Measurements from ENCODE around the gene DNAJB8.

The DNAJB8 gene

GRCh38 chr3:128493570-128494366 is 27.1 kb upstream of the DNAJB8 start:
- no peak for DNase-seq (ENCODE audit: low read depth in 2 of 2)

GRCh38 chr3:128492671-128493569 is 26.2 kb upstream of the DNAJB8 start, which contains the start of gene GATA2:
TSS of gene GATA2 (minus strand) at chr3:128493201. CDS start at chr3:128487031, 6,170 bp downstream.
- no peak for DNase-seq (ENCODE audit: low read depth in 2 of 2)

- no peak for DNase-seq (ENCODE audit: low read depth in 2 of 2)
Observed at GRCh38 chr3:128491941-128492670, 25.4 kb upstream of the DNAJB8 start.

GRCh38 chr3:128491691-128491940 is 24.9 kb upstream of the DNAJB8 start:
- DNase-seq (ENCODE audit: low read depth in 2 of 2) = no peak

GRCh38 chr3:128490915-128491690 is 24.4 kb upstream of the DNAJB8 start:
- no peak for DNase-seq (ENCODE audit: low read depth in 2 of 2)

- no peak for DNase-seq (ENCODE audit: low read depth in 2 of 2)
Observed at GRCh38 chr3:128490650-128490914, 23.9 kb upstream of the DNAJB8 start.

GRCh38 chr3:128489927-128490649 is 23.4 kb upstream of the DNAJB8 start:
- no peak for DNase-seq (ENCODE audit: low read depth in 2 of 2)

- no peak for DNase-seq (ENCODE audit: low read depth in 2 of 2)
Observed at GRCh38 chr3:128489674-128489926, 22.9 kb upstream of the DNAJB8 start.

- DNase-seq (ENCODE audit: low read depth in 2 of 2) = no peak
Observed at GRCh38 chr3:128488991-128489673, 22.4 kb upstream of the DNAJB8 start.

- no peak for DNase-seq (ENCODE audit: low read depth in 2 of 2)
Observed at GRCh38 chr3:128488636-128488990, 21.9 kb upstream of the DNAJB8 start.

- DNase-seq (ENCODE audit: low read depth in 2 of 2) = no peak
Observed at GRCh38 chr3:128487813-128488635, 21.3 kb upstream of the DNAJB8 start.

- DNase-seq (ENCODE audit: low read depth in 2 of 2) = no peak
Observed at GRCh38 chr3:128487538-128487812, 20.8 kb upstream of the DNAJB8 start.

- DNase-seq (ENCODE audit: low read depth in 2 of 2) = no peak
Observed at GRCh38 chr3:128486681-128487537, 20.2 kb upstream of the DNAJB8 start.

- no peak for DNase-seq (ENCODE audit: low read depth in 2 of 2)
Observed at GRCh38 chr3:128486205-128486628, 19.5 kb upstream of the DNAJB8 start.

GRCh38 chr3:128485282-128486204 is 18.9 kb upstream of the DNAJB8 start:
- no peak for DNase-seq (ENCODE audit: low read depth in 2 of 2)

GRCh38 chr3:128484404-128485281 is 18.0 kb upstream of the DNAJB8 start:
- no peak for DNase-seq (ENCODE audit: low read depth in 2 of 2)

Data from stimulated activated CD8-positive, alpha-beta memory T cell treated with anti-CD3 and anti-CD28 coated beads, Interleukin-7, amount 100 ng/mL, for 1 hour (primary cell).